NCI-H2227 (cell line): ENCODE data around the gene RASGRP4.
A peak's percentile ranks its signal among the peaks of the same experiment; 100 is the strongest.
"Not testable (repeated sequence)": the region's sequence is repeated elsewhere in the genome, so short reads cannot be mapped to it uniquely, and the experiment has no call there.

Experiments used
- DNase-seq: peaks from one replicate; lab custom pipeline; 2025; ENCODE audit not compliant: unreplicated experiment; lab: John Stamatoyannopoulos, UW

The RASGRP4 gene

DNA sequence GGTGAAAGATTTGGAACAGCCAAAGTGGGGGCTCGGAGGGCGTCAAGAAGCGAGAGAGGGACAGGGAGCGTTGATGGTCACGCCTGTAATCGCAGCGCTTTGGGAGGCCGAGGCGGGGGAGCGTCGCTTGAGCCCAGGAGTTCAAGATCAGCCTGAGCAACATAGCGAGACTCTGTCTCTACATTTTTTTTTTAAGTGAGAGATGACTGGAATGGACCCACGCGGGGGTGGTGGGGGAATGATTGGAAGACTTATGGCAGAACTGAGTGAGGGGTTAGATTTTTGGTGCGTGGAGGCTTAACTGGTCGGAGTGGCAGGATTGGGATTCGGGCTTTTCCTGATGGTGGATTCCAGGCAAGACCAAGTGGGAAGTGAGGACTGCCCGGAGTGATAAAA, 50.9 kb downstream of the RASGRP4 start:
- DNase-seq, result peak; percentile 89

DNA sequence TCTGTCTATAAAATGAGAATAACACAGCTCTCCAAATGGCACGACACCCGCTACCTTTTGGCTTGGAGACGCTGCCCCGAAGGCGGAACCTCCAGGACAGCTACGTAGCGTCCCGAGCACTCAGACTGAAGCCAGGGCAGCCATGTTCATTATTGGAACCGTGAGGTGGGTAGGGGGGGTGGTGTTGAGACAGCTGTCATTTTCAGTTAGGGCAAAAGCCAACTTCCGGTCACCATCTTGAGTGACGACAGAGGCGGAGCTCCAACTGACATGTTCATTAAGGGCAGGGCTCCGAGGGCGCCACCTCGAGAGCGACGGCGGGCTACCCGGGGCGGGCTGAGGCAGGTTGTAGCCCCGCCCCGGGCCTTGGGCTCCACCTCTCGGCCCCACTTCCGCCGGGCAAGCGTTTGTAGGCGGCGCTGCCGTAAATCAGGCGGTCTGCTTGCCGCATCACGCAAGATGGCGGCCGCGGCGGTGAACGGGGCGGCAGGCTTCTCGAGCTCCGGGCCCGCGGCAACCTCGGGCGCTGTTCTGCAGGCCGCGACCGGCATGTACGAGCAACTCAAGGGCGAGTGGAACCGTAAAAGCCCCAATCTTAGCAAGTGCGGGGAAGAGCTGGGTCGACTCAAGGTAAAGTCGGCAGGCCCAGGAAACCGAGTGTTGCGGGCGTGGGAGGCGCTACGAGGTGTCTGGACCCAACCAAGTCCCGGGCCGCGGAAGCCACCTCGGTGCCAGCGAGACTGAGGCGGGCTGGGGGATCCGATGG, 51.5 kb downstream of the RASGRP4 start, which contains the start of gene PSMD8:
PSMD8 (plus strand) TSS at position 240 of the 766 bp plus-strand sequence; CDS start at position 271, 31 bp downstream.
- peak; percentile 100 for DNase-seq

DNA sequence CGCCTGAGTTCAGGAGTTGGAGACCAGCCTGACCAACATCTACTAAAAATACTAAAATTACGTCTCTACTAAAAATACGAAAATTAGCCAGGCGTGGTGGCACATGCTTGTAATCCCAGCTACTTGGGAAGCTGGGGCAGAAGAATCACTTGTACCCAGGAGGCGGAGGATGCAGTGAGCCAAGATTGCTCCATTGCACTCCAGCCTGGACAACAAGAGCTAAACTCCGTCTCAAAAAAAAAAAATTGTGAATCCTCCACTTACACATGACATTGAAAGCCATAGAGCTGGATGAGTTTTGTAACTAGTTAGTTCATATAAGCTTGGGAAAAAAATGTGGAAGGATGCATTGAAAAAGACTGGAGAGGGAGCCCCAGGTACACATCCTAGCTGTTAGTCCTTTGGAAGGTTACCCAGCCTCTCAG, 52.1 kb downstream of the RASGRP4 start:
- DNase-seq, result no peak

DNA sequence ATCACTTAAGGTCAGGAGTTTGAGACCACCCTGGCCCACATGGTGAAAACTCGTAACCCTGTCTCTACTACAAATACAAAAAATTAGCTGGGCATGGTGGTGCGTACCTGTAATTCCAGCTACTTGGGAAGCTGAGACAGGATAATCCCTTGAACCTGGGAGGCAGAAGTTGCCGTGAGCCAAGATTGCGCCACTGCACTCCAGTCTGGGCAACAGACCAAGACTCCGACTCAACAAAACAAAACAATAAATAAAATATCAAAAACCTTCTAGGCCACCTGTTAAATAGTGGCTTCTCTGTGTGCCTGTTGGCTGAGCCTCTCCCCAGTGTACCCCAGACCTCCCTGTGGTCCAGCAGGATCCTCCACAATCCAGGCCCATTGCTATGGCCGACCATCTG, 54.9 kb downstream of the RASGRP4 start:
- no peak for DNase-seq

DNA sequence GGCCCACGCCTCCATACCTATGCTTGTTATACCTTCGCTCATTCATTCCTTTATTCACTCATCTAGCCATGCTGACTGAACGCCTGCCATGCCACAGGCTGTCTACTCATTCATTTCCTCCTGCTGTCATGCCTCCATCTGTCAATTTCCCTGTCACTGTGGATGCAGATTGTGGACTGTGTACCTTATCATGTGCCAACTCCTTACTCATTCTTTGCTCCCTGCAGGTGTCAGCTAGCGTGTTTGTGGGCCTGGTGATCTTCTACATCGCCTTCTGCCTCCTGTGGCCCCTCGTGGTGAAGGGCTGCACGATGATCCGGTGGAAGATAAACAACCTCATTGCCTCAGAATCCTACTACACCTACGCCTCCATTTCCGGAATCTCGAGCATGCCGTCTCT, 55.7 kb downstream of the RASGRP4 start:
- DNase-seq, result no peak

- DNase-seq, result no peak
Measured at GRCh38 chr19:38369584-38369983, 56.4 kb downstream of the RASGRP4 start.

GRCh38 chr19:38367041-38367440, 59.0 kb downstream of the RASGRP4 start:
- DNase-seq, result no peak

DNA sequence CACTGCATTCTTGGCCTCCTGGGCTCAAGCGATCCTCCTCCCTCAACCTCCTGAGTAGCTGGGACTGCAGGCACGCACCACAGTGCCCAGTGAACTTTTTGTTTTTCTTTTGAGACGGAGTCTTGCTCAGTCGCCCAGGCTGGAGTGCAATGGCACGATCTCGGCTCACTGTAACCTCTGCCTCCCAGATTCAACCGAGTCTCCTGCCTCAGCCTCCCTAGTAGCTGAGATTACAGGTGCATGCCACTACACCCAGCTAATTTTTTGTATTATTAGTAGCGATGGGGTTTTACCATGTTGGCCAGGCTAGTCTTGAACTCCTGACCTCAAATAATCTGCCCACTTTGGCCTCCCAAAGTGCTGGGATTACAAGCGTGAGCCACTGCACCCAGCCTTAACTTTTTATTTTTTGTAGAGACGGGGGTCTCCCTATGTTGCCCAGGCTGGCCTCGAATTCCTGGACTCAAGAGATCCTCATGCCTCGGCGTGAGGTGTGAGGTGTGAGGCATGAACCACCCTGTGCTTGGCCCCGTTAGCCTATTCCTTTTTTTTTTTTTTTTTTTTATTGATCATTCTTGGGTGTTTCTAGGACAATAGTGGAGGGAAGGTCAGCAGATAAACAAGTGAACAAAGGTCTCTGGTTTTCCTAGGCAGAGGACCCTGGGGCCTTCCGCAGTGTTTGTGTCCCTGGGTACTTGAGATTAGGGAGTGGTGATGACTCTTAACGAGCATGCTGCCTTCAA, 62.9 kb downstream of the RASGRP4 start:
- DNase-seq, result not testable (repeated sequence)

DNA sequence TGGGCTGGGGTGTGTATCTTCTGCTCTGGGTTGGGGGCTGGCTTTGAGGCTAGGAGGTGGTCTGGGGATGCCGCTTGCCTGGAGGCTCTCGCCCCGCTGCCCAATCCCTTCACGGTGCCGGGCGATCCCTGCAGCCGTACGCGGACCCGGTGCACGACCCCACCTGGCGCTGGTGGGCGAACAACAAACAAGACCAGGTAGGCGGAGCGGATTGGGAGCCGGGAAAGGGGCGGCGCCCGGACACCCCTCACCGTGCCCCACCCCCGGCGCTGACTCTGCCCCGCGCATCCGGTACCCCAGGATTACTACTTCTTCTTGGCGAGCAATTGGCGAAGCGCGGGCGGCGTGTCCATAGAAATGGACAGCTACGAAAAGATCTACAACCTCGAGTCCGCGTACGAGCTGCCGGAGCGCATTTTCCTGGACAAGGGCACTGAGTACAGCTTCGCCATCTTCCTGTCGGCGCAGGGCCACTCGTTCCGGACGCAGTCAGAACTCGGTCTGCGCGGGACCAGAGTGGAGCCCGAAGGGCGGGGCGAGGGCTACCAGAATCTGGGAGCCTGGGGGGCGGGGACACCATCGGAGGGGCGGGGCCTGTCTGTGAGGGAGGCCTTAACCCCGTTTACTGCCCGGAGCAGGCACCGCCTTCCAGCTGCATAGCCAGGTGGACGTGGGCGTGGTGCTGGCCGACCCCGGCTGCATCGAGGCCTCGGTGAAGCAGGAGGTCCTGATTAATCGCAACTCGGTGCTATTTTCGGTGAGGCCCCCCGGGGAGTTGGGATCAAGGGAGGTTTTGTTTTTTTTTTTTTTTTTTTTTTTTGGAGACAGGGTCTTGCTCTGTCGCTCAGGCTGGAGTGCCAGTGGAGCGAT, 63.7 kb downstream of the RASGRP4 start:
- DNase-seq, result peak; percentile 100

DNA sequence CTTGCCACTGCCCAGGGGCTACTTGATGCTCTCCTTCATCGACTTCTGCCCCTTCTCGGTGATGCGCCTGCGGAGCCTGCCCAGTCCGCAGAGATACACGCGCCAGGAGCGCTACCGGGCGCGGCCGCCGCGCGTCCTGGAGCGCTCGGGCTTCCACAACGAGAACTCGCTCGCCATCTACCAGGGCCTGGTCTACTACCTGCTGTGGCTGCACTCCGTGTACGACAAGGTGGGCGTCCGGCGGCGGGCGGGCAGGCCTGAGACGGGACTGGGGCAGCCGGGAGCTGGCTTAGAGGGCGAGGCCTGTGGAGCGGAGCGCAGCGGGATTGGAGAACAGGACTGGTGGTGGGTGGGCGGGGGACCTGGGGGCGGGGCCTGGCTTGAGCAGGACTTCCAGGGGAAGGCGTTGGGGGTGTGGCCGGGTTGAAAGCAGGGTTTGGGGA, 64.4 kb downstream of the RASGRP4 start:
- peak; percentile 100 for DNase-seq

- DNase-seq, result peak; percentile 82
Measured at GRCh38 chr19:38360839-38361631, 65.0 kb downstream of the RASGRP4 start.

GRCh38 chr19:38360351-38360750, 65.7 kb downstream of the RASGRP4 start:
- no peak for DNase-seq

- no peak for DNase-seq
Measured at GRCh38 chr19:38359242-38360021, 66.6 kb downstream of the RASGRP4 start.
